GM21360 (cell line): ENCODE measurements around the gene FN3KRP.

ENCODE experiments used
- ATAC-seq: cut with Tn5 transposase; IDR thresholded peaks from one replicate; pipeline ENCODE4 v1.9.1; 2021; ENCODE audit warnings: mild to moderate bottlenecking, moderate library complexity; ENCODE audit not compliant: unreplicated experiment

The FN3KRP gene

DNA sequence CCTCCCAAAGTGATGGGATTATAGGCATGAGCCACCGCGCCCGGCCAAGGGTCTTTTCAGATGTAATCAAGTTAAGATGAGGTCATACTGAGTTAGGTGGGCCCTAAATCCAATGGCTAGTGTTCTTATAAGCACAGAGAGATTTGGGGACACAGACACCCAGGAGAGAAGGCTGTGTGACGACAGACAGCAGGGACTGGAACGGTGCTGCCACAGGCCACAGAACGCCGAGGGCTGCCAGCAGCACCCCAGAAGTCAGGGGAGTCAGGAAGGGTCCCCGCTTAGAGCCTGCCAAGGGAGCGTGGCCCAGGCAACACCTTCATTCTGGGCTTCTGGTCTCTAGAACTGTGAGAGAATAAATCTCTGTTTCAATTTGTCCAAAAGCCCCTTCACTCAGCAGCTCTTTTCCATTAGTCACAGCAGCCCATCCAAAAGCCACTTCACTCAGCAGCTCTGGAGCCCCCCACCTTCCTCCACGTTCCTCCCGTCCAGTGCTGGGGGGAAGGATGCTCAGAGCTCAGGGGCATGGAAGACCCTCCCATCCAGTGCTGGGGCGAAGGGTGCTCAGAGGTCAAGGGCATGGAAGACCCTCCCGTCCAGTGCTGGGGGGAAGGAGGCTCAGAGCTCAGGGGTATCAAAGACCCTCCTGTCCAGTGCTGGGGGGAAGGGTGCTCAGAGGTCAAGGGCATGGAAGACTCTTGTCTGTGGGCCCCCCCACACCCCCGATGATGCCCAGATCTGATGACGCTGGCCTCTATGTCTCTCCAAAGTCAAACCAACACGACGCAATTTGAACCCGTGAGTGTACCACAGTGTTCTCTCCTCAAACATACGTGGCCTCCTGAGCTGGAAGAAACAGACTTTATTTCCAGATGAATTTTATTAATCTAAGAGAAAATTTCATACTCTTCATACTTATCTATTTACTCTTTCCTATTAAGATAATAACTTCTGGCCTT, 29.9 kb upstream of the FN3KRP start:
- ATAC-seq = no peak

- no peak for ATAC-seq
Observed at GRCh38 chr17:82687375-82687861, 29.1 kb upstream of the FN3KRP start.

GRCh38 chr17:82687871-82688270, 28.6 kb upstream of the FN3KRP start:
- no peak for ATAC-seq

- ATAC-seq = no peak
Observed at GRCh38 chr17:82689077-82689476, 27.4 kb upstream of the FN3KRP start.

DNA sequence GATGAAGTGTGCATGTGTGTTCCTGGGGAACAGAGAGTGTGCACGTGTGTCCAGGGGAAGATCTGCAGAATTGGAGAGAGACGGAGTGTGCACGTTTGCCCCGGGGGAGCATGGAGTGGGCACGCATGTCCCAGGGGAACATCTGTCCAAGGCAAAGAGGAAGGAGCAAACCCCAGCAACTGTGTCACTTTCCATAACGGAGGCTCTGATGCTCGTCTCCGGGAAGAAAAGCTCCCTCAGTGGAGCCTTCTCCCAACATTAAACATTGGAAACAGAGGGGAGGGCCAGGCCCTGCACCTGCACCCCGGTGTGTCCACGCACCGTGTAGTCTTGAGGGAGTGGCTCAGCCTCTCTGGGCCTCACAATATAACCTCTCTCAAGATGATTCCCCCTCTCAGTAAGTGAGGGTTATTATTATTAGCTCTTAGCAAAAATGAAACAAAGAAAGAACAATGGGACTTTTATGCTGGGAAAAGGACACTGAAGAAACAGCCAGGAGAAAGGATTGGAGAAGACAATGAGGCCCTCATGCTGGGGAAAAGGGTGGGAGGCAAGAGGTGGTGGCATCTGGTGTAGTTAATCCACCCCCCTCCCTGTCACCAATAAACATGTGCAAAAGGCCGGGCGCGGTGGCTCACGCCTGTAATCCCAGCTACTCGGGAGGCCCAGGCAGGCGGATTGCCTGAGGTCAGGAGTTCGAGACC, 25.6 kb upstream of the FN3KRP start:
- no peak for ATAC-seq

DNA sequence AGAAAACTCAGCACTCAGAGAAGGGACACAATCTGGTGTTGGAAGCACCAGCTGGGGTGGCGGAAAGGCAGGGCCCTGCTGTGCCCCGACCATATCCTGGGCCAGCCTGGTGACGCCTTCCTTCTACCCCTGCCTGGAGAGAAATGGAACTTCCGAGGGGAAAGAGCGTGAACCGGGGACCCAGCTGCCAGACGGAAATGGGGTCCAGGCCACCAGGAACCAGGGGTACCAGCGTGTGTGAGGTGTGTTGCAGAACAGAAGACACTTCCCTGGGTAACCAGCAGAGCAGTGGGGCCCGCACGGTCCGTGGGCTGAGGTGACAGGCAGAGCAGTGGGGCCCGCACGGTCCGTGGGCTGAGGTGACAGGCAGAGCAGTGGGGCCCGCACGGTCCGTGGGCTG, 24.8 kb upstream of the FN3KRP start:
- ATAC-seq = no peak

DNA sequence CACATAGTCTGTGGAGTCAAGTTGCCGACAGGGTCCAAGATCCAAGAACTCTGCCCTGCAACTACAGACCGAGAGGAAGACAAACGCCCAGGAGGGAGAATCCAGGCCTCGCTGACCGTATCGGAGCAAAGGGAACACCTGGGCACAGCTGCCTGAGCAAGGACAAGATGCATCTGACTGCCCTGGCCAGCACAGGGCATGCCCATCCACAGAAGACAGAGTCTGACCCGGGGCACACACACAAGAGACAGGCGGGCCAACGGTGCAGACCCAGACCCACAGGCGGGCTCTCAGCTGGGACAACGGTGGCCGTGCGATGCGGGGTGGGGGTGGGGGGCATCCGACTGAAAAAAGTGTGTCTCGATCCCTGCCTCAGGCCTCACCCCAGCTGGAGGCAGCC, 24.2 kb upstream of the FN3KRP start:
- ATAC-seq = no peak

DNA sequence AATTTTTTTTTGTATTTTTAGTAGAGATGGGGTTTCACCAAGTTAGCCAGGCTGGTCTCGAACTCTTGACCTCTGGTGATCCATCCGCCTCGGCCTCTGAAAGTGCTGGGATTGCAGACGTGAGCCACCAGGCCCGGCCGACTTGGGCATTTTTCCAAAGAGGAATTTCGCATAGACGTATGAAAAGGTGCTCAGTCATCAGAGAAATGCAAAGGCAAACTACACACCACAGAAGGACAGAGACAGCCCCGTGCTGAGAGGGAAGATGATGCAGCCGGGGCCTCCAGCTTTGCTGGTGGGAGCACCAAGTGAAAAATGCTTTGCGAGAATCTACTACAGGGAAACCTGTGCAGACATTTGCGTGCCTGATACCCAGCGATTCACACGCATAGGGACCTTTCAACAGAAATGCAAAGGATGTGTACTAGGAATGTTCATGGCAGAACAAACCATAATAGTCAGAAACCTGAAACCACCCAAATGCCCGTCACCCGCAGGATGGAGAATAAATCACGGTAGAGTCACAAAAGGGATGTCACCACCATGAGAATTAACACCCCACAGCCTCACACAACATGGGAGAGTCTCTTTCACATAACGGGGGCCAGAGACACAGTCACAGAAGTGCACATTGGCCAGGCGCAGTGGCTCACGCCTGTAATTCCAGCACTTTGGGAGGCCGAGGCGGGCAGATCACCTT, 23.2 kb upstream of the FN3KRP start:
- ATAC-seq = no peak

GRCh38 chr17:82694647-82695046, 21.9 kb upstream of the FN3KRP start:
- ATAC-seq = no peak

DNA sequence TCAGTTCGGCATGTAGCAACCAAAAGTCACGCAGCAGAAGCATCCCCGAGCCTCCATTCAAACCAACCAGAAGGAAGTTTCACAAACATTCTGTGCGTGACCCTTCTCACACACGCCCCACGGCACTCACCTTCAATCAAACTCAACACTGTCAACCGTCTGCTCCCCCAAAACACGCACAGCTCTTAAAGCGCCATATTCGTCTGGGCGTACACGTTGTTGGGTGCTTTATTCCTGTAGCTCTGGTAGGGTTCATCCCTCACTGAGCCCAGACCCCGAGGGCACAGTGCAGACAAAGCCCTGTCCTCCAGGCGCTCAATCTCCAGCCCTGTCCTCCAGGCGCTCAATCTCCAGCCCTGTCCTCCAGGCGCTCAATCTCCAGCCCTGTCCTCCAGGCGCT, 20.2 kb upstream of the FN3KRP start:
- no peak for ATAC-seq

GRCh38 chr17:82696916-82697807, 19.3 kb upstream of the FN3KRP start:
- no peak for ATAC-seq

- no peak for ATAC-seq
Observed at GRCh38 chr17:82697808-82698064, 18.8 kb upstream of the FN3KRP start.

DNA sequence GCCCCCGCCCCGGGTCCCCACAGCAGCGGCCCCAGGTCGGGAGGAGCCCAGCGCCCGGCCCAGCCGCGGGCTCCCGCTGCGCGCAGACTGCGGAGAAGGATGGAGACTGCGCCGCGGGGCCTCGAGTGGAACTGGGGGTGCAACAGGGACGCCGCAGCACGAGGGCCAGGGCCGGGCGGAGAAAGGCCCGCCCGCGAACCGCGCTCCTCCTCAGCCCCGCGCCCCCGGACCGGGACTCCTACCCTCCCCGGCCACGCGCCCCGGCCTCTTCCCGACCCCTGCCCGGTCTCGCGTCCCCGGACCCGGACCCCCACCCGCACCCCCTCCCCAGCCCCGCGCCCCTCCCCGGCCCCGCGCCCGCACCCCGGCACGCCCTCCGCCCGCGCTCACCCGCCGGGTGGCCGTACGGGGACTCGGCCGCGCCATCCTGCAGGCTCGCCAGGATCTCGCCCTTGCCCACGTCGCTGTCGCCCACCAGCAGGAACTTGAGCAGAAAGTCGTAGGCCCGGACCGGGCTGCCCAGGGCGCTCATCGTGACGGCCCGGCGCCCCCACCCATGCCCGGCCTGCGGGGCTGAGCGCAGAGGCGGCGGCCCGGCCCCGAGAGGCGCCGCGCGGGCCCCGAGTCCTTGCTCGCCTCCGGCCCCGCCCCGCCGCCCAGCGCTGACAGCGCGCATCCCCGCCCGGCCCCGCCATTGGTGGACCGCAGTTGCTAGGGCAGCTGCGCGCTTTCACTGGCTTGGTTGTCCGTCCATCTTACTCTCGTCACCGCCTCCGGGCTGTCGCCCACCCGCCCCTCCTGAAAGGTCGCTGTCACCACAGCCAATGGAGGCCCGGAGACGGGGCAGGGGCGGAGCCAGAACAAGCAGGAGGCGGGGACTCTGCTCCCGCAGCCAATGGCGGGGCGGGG, 18.2 kb upstream of the FN3KRP start, which contains the start of gene RAB40B:
TSS of gene RAB40B (minus strand) at position 634 of the 909 bp plus-strand sequence. CDS start at position 532, 102 bp downstream.
- ATAC-seq = peak; percentile 93

GRCh38 chr17:82698974-82699442, 17.5 kb upstream of the FN3KRP start:
- peak; percentile 24 for ATAC-seq

DNA sequence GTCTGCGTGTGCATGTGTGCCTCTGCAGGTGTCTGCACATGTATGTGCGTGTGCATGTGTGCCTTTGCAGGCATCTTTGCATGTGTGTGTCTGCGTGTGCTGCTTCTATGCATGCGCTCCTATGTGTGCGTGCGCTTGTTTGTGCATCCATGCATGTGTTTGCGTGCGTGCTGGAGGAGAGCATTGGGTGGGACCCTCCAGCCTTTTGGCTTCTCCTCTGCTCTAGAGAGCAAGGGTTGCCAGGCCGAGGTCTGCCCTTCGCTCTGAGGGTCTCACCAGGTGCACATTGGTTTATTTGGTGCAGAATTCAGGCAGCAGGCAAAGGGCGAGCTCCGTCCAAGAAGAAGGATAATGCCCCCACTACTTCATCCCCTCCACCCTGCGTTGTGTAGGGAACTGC, 17.0 kb upstream of the FN3KRP start:
- ATAC-seq = no peak

DNA sequence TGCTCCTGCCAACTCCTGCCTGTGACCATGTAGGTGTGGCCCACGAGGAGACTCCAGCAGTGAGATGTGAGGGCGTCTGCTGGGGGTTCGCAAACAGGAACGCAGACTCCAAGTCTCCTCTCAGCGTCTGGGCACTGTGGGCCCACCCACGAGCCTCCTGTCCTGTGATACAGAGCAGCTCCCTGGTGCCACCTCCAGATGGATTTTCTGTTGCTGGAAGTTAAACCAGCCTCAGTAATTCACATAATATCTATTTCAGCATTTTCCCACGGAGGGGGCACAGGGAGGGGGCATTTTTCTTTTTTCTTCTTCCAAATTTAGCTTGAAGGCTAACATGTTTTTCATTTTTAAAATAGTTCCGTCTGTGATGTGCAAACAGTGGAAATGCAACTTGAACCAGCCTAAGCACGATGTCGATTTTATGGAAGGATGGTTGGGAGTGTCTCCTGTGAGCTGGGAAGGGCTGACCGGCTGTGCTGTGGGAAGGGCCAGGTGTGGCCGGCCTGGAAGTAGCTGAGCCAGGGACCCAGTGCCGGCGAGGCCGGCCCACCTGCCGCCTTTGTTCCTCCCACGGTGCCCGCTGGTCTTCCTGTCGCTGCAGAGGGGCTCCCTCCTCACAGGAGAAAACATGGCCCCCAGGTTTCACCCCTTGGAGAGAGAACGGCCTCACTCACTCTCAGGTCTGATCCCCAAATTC, 14.1 kb upstream of the FN3KRP start:
- no peak for ATAC-seq

GRCh38 chr17:82703036-82703745, 13.3 kb upstream of the FN3KRP start:
- no peak for ATAC-seq
